NB4 (cell line): ENCODE measurements around the gene AKIRIN2.

ENCODE experiments used
- CTCF ChIP-seq: IDR thresholded peaks from one replicate; pipeline ENCODE4 v1.5.1; 2012; ENCODE audit warnings: low read depth, low read length
- MAX ChIP-seq: IDR thresholded peaks from 2 replicates; pipeline ENCODE4 v1.6.1; 2011; ENCODE audit warnings: low read depth, low read length
- MYC ChIP-seq: IDR thresholded peaks from 2 replicates; pipeline ENCODE4 v1.6.1; 2011; ENCODE audit warnings: low read depth, low read length
- POLR2A ChIP-seq: IDR thresholded peaks from 2 replicates; pipeline ENCODE4 v1.6.1; 2011; ENCODE audit warnings: mild to moderate bottlenecking; ENCODE audit not compliant: insufficient read length; ENCODE audit errors: extremely low read depth

GRCh38 chr6:87724983-87725811, 23.2 kb upstream of the AKIRIN2 start:
- TF ChIP-seq CTCF (no peak), POLR2A (no peak), MAX (no peak), MYC (no peak)
